Neural progenitor cell (in vitro differentiated cells): ENCODE results near the gene C16orf74.

Experiments
- CTCF ChIP-seq: fragments of 200-600 bp; sonication (generic); IDR thresholded peaks from 2 replicates; pipeline ENCODE4 v1.5.1; 2017; ENCODE audit warnings: antibody characterized with exemption, mild to moderate bottlenecking
- EZH2 ChIP-seq: fragments of 200-600 bp; sonication (generic); IDR thresholded peaks from 2 replicates; pipeline ENCODE4 v1.6.1; 2017; ENCODE audit warnings: antibody characterized with exemption, mild to moderate bottlenecking, moderate library complexity
- EZH2phosphoT487 ChIP-seq: fragments of 200-600 bp; sonication (generic); IDR thresholded peaks from 2 replicates; pipeline ENCODE4 v1.6.1; 2017; ENCODE audit warnings: antibody characterized with exemption

GRCh38 chr16:85784813-85785212, 33.9 kb upstream of the C16orf74 start:
- no peak for TF ChIP-seq CTCF
- no peak for TF ChIP-seq EZH2
- no peak for TF ChIP-seq EZH2phosphoT487
